ENCODE data around the gene FBLN1.

- TF ChIP-seq CREB5 (CRISPR knock-in tag; IDR thresholded peaks at IDR 0.05; ENCODE audit: low read depth): no peak
- TF ChIP-seq RARB (CRISPR knock-in tag; IDR thresholded peaks at IDR 0.05): no peak
- TF ChIP-seq TOX (CRISPR knock-in tag; IDR thresholded peaks at IDR 0.05; ENCODE audit: borderline replicate concordance): no peak
- TF ChIP-seq PPARA (CRISPR knock-in tag; IDR thresholded peaks at IDR 0.05; ENCODE audit: borderline replicate concordance): no peak
- no peak for TF ChIP-seq CSRNP3 (CRISPR knock-in tag; IDR thresholded peaks at IDR 0.05)
- no peak for TF ChIP-seq ZFP3 (CRISPR knock-in tag; IDR thresholded peaks at IDR 0.05)
- TF ChIP-seq CSDC2 (CRISPR knock-in tag; IDR thresholded peaks at IDR 0.05): no peak
- TF ChIP-seq OSR1 (CRISPR knock-in tag; IDR thresholded peaks at IDR 0.05): no peak
- TF ChIP-seq BACH2 (CRISPR knock-in tag; IDR thresholded peaks at IDR 0.05; ENCODE audit: borderline replicate concordance): no peak
- no peak for TF ChIP-seq SNAI2 (CRISPR knock-in tag; IDR thresholded peaks at IDR 0.05)
These were observed 87.6 kb downstream of the FBLN1 start for GRCh38 chr22:45590262-45590661.
